Retinal pigment epithelial cell (primary cell): ENCODE results near the gene PLEKHG2.

Experiments
- DNase-seq: peaks from one replicate; pipeline ENCODE4 v3.0.0-alpha.2; 2010; ENCODE audit warnings: low read depth
- H3K4me3 ChIP-seq: 2 replicates; pipeline ENCODE4 v1.5.1; 2011; ENCODE audit warnings: mild to moderate bottlenecking, low read length, control low read depth, moderate library complexity
- CTCF ChIP-seq: conservative IDR thresholded peaks from 2 replicates; pipeline ENCODE4 v1.5.1; 2011; ENCODE audit warnings: low read depth, low read length, control low read depth, inconsistent platforms

PLEKHG2 gene, protein sequence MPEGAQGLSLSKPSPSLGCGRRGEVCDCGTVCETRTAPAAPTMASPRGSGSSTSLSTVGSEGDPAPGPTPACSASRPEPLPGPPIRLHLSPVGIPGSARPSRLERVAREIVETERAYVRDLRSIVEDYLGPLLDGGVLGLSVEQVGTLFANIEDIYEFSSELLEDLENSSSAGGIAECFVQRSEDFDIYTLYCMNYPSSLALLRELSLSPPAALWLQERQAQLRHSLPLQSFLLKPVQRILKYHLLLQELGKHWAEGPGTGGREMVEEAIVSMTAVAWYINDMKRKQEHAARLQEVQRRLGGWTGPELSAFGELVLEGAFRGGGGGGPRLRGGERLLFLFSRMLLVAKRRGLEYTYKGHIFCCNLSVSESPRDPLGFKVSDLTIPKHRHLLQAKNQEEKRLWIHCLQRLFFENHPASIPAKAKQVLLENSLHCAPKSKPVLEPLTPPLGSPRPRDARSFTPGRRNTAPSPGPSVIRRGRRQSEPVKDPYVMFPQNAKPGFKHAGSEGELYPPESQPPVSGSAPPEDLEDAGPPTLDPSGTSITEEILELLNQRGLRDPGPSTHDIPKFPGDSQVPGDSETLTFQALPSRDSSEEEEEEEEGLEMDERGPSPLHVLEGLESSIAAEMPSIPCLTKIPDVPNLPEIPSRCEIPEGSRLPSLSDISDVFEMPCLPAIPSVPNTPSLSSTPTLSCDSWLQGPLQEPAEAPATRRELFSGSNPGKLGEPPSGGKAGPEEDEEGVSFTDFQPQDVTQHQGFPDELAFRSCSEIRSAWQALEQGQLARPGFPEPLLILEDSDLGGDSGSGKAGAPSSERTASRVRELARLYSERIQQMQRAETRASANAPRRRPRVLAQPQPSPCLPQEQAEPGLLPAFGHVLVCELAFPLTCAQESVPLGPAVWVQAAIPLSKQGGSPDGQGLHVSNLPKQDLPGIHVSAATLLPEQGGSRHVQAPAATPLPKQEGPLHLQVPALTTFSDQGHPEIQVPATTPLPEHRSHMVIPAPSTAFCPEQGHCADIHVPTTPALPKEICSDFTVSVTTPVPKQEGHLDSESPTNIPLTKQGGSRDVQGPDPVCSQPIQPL (N-terminal part only)

DNA sequence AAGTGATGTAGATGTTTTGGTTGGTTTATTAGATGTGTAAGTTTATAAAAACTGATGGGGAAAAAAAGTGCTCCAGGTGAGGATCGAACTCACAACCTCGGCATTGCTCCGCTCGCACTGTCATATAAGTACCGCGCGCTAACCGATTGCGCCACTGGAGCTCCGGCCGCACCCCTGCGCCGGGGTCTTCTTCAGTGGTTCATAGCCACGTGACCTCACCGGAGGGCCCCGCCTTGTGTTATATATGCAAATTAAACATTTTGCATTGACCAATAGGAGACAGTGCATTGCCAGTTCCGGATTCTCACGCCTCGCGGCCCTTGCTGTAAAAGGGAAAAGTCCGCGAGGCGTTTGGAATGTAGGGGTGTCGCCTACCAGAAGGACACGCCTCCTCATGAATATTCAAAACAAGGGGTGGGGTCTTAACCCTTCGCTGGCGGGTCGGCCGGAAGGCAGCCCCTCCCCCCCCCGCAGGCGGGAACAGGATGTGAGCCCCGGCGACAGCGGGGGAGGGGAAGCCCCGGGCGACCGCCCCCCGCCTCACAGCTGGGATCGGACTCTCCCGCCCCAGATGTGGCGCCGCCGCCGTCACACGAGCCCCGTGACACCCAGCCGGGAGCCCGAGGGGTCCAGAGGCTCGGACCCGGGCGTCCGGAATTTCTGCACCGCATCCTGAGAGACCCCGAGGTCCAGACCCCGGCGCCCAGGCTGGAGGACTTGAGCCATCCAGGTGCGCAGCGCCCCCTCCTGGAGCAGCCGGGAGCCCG is at the start of gene PLEKHG2:
Gene PLEKHG2 (plus strand): TSS at position 570 of the 767 bp plus-strand sequence. CDS start 1,418 bp downstream, outside the sequence.
- DNase-seq, result peak; percentile 98
- TF ChIP-seq CTCF, result peak; percentile 82
- H3K4me3 ChIP-seq, result peak within 1 kb of the TSS; percentile 92

DNA sequence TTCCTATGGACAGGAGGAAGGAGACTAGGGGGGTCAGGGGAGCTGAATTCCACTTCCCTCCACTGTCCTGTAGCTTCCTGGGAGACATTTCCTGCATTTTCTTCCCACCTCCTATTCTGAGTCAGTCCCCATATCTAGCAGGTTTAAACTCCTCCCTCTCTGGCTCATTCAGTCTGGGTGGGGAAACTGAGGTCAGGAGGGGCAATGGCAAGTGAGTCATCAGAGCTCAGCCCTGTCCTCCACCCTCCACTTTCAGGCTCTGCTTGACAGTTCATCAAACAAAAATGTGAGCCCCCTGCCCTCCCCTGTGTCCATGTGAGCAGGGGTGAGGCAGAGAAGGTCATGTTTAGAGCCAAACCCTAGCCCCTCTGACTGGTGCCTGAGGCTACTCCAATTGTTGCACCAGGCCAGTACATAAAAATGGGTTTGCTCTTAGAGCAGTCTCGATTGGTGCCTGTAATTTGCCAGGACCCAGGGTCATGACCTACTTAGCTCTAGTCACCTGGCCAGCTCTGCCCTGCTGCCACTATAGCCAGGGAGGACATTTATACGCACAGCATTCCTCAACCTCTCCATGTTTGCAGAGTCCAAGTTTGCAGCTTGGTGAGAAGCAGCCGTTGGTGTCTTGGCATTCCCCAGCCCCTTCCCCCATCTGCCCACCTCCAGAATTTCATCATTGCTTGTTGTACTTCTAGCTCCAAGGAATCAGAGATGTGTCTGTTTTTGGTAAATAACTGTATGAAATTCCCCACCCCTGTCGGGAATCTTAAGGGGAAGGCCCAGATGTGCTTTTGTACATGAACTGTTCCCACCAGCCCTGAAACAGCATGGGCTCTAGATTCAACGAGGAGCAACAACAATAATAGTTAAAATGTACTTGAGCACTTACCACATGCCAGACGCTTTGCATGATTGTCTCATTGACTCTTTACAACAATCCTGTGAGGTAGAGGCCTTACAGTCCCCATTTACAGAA is 49.5 kb upstream of the PLEKHG2 start:
- no peak overlapping the region for H3K4me3 ChIP-seq
- no peak for DNase-seq
- no peak for TF ChIP-seq CTCF

GRCh38 chr19:39363901-39364457 is 48.5 kb upstream of the PLEKHG2 start:
- TF ChIP-seq CTCF, result no peak
- H3K4me3 ChIP-seq, result no peak overlapping the region
- no peak for DNase-seq

DNA sequence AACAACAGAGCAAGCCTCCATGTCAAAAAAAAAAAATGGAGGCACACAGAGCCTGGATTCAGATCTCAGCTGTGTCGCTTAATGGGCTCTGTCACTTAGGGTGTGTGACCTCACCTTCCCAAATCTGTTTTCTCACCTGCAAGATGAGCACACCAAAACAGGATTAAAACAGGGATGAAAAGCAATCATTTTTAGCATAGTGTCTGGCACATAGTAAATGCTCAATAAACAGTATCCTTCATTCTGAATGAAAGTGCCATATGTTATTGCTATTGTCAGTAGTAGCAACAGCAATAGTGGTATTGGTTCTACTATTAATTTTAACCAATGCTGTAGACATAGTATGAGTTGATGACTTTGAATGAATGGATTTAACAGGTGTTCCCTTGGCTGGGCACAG is 46.9 kb upstream of the PLEKHG2 start:
- no peak overlapping the region for H3K4me3 ChIP-seq
- DNase-seq, result no peak
- TF ChIP-seq CTCF, result no peak

DNA sequence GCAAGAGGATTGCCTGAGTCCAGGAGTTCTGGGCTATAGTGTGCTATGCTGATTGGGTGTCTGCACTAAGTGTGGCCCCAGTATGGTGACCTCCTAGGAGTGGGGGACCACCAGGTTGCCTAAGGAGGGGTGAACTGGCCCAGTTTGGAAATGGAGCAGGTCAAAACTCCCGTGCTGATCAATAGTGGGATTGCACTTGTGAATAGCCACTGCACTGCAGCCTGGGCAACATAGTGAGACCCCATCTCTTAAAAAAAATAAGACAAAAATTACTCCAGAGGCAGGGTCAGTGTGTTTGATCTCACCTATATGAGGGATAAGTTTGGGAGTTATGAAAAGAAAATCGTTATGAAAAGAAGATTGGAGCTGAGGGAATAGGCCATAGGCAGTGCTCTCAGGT is 43.3 kb upstream of the PLEKHG2 start:
- no peak for TF ChIP-seq CTCF
- no peak for DNase-seq
- no peak overlapping the region for H3K4me3 ChIP-seq
